BLaER1 treated with 17β-estradiol and CSF1 and Interleukin-3, amounts not matched to agents 10 nM and 100 nM (cell line): ENCODE data around the gene SHANK1.
A peak's percentile ranks its signal among the peaks of the same experiment; 100 is the strongest.

Source experiments
- H3K27ac ChIP-seq, 11 experiments: shearing (Covaris generic); formaldehyde crosslinking; 2 replicates each; pipeline ENCODE4 v1.8.1; 2022
- H3K27me3 ChIP-seq, 11 experiments: shearing (Covaris generic); formaldehyde crosslinking; 2 replicates each; pipeline ENCODE4 v1.8.1; 2022
- H3K36me3 ChIP-seq, 11 experiments: shearing (Covaris generic); formaldehyde crosslinking; 2 replicates each; pipeline ENCODE4 v1.8.1; 2022
- H3K4me1 ChIP-seq, 10 experiments: shearing (Covaris generic); formaldehyde crosslinking; 2 replicates each; pipeline ENCODE4 v1.8.1; 2022
- H3K4me2 ChIP-seq, 11 experiments: shearing (Covaris generic); formaldehyde crosslinking; 2 replicates each; pipeline ENCODE4 v1.8.1; 2022
- H3K4me3 ChIP-seq, 10 experiments: shearing (Covaris generic); formaldehyde crosslinking; 2 replicates each; pipeline ENCODE4 v1.8.1; 2022
- H3K9ac ChIP-seq, 11 experiments: shearing (Covaris generic); formaldehyde crosslinking; 2 replicates each; pipeline ENCODE4 v1.8.1; 2022
- H3K9me3 ChIP-seq, 11 experiments: shearing (Covaris generic); formaldehyde crosslinking; replicated peaks in 1 of 11; 2 replicates each; pipeline ENCODE4 v1.8.1; 2022
- H4K20me1 ChIP-seq, 11 experiments: shearing (Covaris generic); formaldehyde crosslinking; 2 replicates each; pipeline ENCODE4 v1.8.1; 2022
- Cebpa-rat ChIP-seq, 11 experiments: shearing (Covaris generic); IDR thresholded peaks; 2 replicates each; pipeline ENCODE4 v1.8.1; 2022

Gene SHANK1

DNA sequence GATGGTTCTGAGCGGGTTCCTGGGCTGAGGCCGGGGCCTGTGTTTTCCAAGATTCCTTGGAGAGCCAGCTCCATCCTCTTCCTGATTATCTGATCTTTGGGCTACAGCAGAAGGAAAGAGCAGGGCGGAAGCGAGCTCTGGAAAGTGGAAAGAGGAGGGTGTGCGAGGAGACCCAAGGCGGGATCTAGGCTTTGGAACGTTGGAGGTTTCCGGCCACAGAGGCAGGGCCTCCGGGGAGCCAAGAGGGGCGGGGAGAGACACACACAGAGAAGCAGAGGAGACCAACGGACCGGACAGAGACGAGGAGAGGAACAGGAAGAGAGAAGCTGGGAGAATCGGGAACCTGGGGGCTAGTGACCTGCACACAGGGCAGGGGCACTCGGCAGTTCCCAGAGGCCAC, 3.5 kb upstream of the SHANK1 start, which contains the start of gene CLEC11A:
CLEC11A (plus strand) TSS at position 296 of the 400 bp plus-strand sequence. CDS start 162 bp downstream, outside the sequence.
- H3K27me3 ChIP-seq = no peaks in the 10 kb centered on the region
- H3K4me1 ChIP-seq = peaks cover 62 to 71% (median 65%) of the 10 kb centered on the region in 10 experiments
- H3K9me3 ChIP-seq = no peaks in the 10 kb centered on the region
- peak within 1 kb of the TSS; percentile 77 to 92 (median 89) for H3K9ac ChIP-seq
- H3K36me3 ChIP-seq = peaks cover 0 to 28% (median 22%) of the 10 kb centered on the region in 11 experiments; a peak in 18 of 22 replicates
- peak within 1 kb of the TSS in 10 of 11 experiments; percentile 66 to 97 (median 90); a peak in 21 of 22 replicates for H3K27ac ChIP-seq
- no peak for TF ChIP-seq Cebpa-rat (IDR thresholded peaks at IDR 0.05)
- H4K20me1 ChIP-seq = peaks cover 0 to 40% (median 27%) of the 10 kb centered on the region in 11 experiments; a peak in 16 of 22 replicates
- H3K4me3 ChIP-seq = peak within 1 kb of the TSS; percentile 72 to 97 (median 84)
- H3K4me2 ChIP-seq = peak within 1 kb of the TSS; percentile 93 to 100 (median 97)

- no peaks in the 10 kb centered on the region for H3K9me3 ChIP-seq
- no peaks in the 10 kb centered on the region for H3K27me3 ChIP-seq
- H3K4me1 ChIP-seq = peaks cover 61 to 71% (median 65%) of the 10 kb centered on the region in 10 experiments
- H3K9ac ChIP-seq = peak overlapping the region; percentile 77 to 92 (median 89); a peak in 21 of 22 replicates
- H4K20me1 ChIP-seq = peaks cover 0 to 44% (median 28%) of the 10 kb centered on the region in 11 experiments; a peak in 18 of 22 replicates
- no peak for TF ChIP-seq Cebpa-rat (IDR thresholded peaks at IDR 0.05)
- peak overlapping the region; percentile 72 to 97 (median 84) for H3K4me3 ChIP-seq
- H3K36me3 ChIP-seq = peaks cover 0 to 24% (median 21%) of the 10 kb centered on the region in 11 experiments; a peak in 18 of 22 replicates
- peak overlapping the region; percentile 93 to 100 (median 97) for H3K4me2 ChIP-seq
- H3K27ac ChIP-seq = peak overlapping the region in 10 of 11 experiments; percentile 66 to 97 (median 90); a peak in 19 of 22 replicates
Observed at GRCh38 chr19:50722201-50723013, 2.8 kb upstream of the SHANK1 start.

- TF ChIP-seq Cebpa-rat (IDR thresholded peaks at IDR 0.05) = no peak
- H3K4me3 ChIP-seq = peak overlapping the region in 6 of 10 experiments; percentile 21 to 97 (median 84); a peak in 9 of 20 replicates
- no peaks in the 10 kb centered on the region; a peak in 1 of 22 replicates for H3K27me3 ChIP-seq
- peak overlapping the region in 7 of 11 experiments; percentile 12 to 92 (median 90); a peak in 12 of 22 replicates for H3K9ac ChIP-seq
- peaks cover 0 to 47% (median 30%) of the 10 kb centered on the region in 11 experiments; a peak in 18 of 22 replicates for H4K20me1 ChIP-seq
- no peaks in the 10 kb centered on the region for H3K9me3 ChIP-seq
- peaks cover 0 to 19% (median 13%) of the 10 kb centered on the region in 11 experiments; a peak in 18 of 22 replicates for H3K36me3 ChIP-seq
- peak overlapping the region; percentile 18 to 100 (median 97) for H3K4me2 ChIP-seq
- peaks cover 61 to 71% (median 64%) of the 10 kb centered on the region in 10 experiments for H3K4me1 ChIP-seq
- peak overlapping the region in 9 of 11 experiments; percentile 1 to 97 (median 91); a peak in 16 of 22 replicates for H3K27ac ChIP-seq
Observed at GRCh38 chr19:50721441-50722137, 2.0 kb upstream of the SHANK1 start.

DNA sequence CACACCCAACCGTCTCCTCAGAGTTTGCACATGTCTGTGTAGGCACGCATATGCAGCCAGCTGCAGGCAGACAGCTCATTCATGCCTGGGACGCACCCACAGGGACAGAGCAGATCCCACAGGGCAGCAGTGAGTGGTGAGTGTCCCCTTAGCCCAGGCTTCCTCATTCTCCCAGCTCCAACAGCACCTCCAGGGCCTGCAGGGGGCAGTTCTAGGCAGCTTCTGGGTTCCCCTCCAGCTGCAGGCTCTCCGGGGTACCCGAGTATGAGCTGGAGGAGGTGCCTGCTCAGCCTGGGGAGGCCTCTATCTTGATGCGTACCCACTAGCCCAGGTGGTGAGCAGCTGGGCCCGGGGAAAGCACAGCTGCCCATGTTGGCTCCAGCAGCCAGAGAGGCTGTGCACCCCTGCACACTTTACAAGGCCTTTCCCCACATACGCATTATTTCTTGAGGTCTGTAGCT, 1.3 kb upstream of the SHANK1 start:
- H3K4me2 ChIP-seq = peak overlapping the region; percentile 60 to 100 (median 96); a peak in 21 of 22 replicates
- H3K27me3 ChIP-seq = no peaks in the 10 kb centered on the region; a peak in 1 of 22 replicates
- no peak for TF ChIP-seq Cebpa-rat (IDR thresholded peaks at IDR 0.05)
- H3K36me3 ChIP-seq = peaks cover 0 to 19% (median 13%) of the 10 kb centered on the region in 11 experiments; a peak in 17 of 22 replicates
- peaks cover 0 to 48% (median 30%) of the 10 kb centered on the region in 11 experiments; a peak in 18 of 22 replicates for H4K20me1 ChIP-seq
- H3K4me3 ChIP-seq = peak overlapping the region in 1 of 10 experiments; percentile 17; a peak in 2 of 20 replicates
- peaks cover 57 to 68% (median 63%) of the 10 kb centered on the region in 10 experiments for H3K4me1 ChIP-seq
- no peaks in the 10 kb centered on the region for H3K9me3 ChIP-seq
- peak overlapping the region in 7 of 11 experiments; percentile 12 to 67 (median 41); a peak in 12 of 22 replicates for H3K9ac ChIP-seq
- peak overlapping the region in 9 of 11 experiments; percentile 1 to 97 (median 91); a peak in 16 of 22 replicates for H3K27ac ChIP-seq

- H3K36me3 ChIP-seq = peaks cover 0 to 19% (median 13%) of the 10 kb centered on the region in 11 experiments; a peak in 15 of 22 replicates
- peak overlapping the region in 3 of 10 experiments; percentile 15 to 25 (median 19); a peak in 2 of 20 replicates for H3K4me3 ChIP-seq
- no peak for TF ChIP-seq Cebpa-rat (IDR thresholded peaks at IDR 0.05)
- H3K27ac ChIP-seq = peak overlapping the region in 7 of 11 experiments; percentile 31 to 94 (median 60); a peak in 10 of 22 replicates
- H3K9ac ChIP-seq = peak overlapping the region in 4 of 11 experiments; percentile 13 to 59 (median 24); a peak in 4 of 22 replicates
- H4K20me1 ChIP-seq = peaks cover 0 to 48% (median 30%) of the 10 kb centered on the region in 11 experiments; a peak in 18 of 22 replicates
- H3K27me3 ChIP-seq = no peaks in the 10 kb centered on the region; a peak in 1 of 22 replicates
- peak overlapping the region; percentile 60 to 100 (median 96) for H3K4me2 ChIP-seq
- no peaks in the 10 kb centered on the region for H3K9me3 ChIP-seq
- H3K4me1 ChIP-seq = peaks cover 51 to 68% (median 62%) of the 10 kb centered on the region in 10 experiments
Observed at GRCh38 chr19:50720181-50720920, 749 bp upstream of the SHANK1 start.

DNA sequence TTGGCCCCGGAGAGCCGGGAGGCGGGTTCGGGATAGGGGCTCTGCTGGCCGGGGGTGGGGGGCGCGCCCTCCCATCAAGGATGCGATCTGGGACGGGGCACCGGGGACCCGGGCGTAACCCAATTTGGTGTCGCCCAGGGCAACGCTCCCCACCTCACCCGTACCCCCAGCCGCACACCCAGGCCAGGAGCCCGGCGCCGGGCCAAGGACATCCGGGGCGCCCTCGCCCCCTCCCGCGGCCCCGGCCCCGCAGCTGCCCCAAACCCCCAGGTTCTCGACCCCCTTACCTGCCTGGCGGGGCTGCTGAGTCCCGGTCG, 525 bp downstream of the SHANK1 start:
- H3K36me3 ChIP-seq = peaks cover 0 to 30% (median 23%) of the 10 kb centered on the region in 11 experiments; a peak in 14 of 22 replicates
- H3K4me1 ChIP-seq = peaks cover 53 to 78% (median 72%) of the 10 kb centered on the region in 10 experiments
- H3K27me3 ChIP-seq = no peaks in the 10 kb centered on the region; a peak in 1 of 22 replicates
- peak overlapping the region in 8 of 11 experiments; percentile 52 to 71 (median 60); a peak in 15 of 22 replicates for H3K27ac ChIP-seq
- H4K20me1 ChIP-seq = peaks cover 0 to 58% (median 37%) of the 10 kb centered on the region in 11 experiments; a peak in 17 of 22 replicates
- no peak for TF ChIP-seq Cebpa-rat (IDR thresholded peaks at IDR 0.05)
- peak overlapping the region; percentile 46 to 76 (median 67) for H3K4me3 ChIP-seq
- H3K4me2 ChIP-seq = peak overlapping the region; percentile 69 to 95 (median 90); a peak in 21 of 22 replicates
- no peaks in the 10 kb centered on the region for H3K9me3 ChIP-seq
- H3K9ac ChIP-seq = peak overlapping the region; percentile 63 to 83 (median 73); a peak in 21 of 22 replicates
